Spinal cord (tissue), 10 donors: ENCODE data around the gene CHAF1B. TPM values are rescaled to one million over a fixed set of nuclear protein-coding genes. Genes with fewer than 3 reads are reported as not detected.

Experiments
- DNase-seq, 6 donors: peaks; one replicate each; pipeline versions ENCODE4 v3.0.0 to v3.0.0-alpha.2; 2013 to 2015; ENCODE audit warnings: low spot score in 6 of 6, low read depth in 4 of 6
- H3K27ac ChIP-seq: one replicate; pipeline ENCODE4 v1.5.1; 2013; ENCODE audit warnings: low read depth, low read length, control low read depth
- H3K27me3 ChIP-seq: one replicate; pipeline ENCODE4 v1.6.1; 2013; ENCODE audit warnings: low read length; ENCODE audit not compliant: control insufficient read depth, insufficient read depth
- H3K36me3 ChIP-seq: one replicate; pipeline ENCODE4 v1.6.1; 2013; ENCODE audit warnings: low read length; ENCODE audit not compliant: control insufficient read depth, insufficient read depth
- H3K4me1 ChIP-seq: one replicate; pipeline ENCODE4 v1.6.1; 2013; ENCODE audit warnings: low read length; ENCODE audit not compliant: control insufficient read depth, insufficient read depth
- H3K4me3 ChIP-seq: one replicate; pipeline ENCODE4 v1.5.1; 2013; ENCODE audit warnings: low read depth, low read length, control low read depth
- H3K9me3 ChIP-seq: one replicate; pipeline ENCODE4 v1.6.1; 2013; ENCODE audit warnings: low read length; ENCODE audit not compliant: control insufficient read depth, insufficient read depth
- WGBS: methylation state at CpG from one replicate; pipeline ENCODE4 v1.1.5; 2013; ENCODE audit warnings: missing lambda C conversion rate; ENCODE audit not compliant: insufficient coverage; 5-methylcytosine and 5-hydroxymethylcytosine counted together
- polyA plus RNA-seq, 2 donors: library from polyadenylated mRNA; unstranded; fragments of 120-200 nt; gene quantifications; one replicate each; pipeline ENCODE4 v1.2.1, GENCODE V29; 2013; ENCODE audit not compliant: insufficient read length in 2 of 2
- small RNA-seq: library from RNA; depleted of rRNA; stranded (forward); fragments of <200 nt; gene quantifications from one replicate; pipeline ENCODE3, GENCODE V24; 2014; ENCODE audit warnings: low replicate concordance
- total RNA-seq, 2 donors: library from RNA; depleted of rRNA in 1 of 2; stranded (reverse); fragments of 120-200 nt in 1 of 2; fragments of >200 nt in 1 of 2; gene quantifications; one replicate each; pipeline versions ENCODE4 v1.2.3 to v1.2.4, GENCODE V29; 2013 to 2014
- donor health status: healthy.

The CHAF1B gene
- total and polyA plus RNA-seq, 4 donors: 2.6 to 6.9 (median 4.8) TPM

DNA sequence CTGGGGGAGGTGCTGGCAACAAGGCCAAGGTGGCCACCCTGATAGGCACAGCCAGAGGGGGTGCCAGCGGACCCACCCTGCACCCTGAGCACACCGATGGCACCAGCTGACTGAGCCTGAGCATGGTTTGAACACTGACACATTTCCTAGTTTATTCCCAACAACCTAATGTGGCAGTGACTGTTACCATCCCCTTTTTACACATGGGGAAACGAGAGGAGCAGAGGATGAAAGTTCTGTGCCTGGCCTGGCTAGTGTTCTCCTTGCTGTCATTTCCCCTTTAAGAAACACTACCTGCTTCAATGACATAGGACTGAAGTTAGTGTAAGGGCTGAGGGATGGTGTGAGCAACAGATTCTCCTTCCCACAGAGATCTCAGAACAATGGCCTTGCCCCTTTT lies 79.4 kb downstream of the CHAF1B start:
- Histone ChIP-seq H3K27me3 (peaks cover 3% of the 10 kb centered on the region), H3K4me1 (no peaks in the 10 kb centered on the region), H3K9me3 (no peaks in the 10 kb centered on the region), H3K36me3 (no peaks in the 10 kb centered on the region), H3K27ac (no peak overlapping the region), H3K4me3 (no peak overlapping the region)
- whole genome bisulfite sequencing: 70% methylated on average over 2 of the region's 3 CpGs
- DNase-seq: no peak

DNA sequence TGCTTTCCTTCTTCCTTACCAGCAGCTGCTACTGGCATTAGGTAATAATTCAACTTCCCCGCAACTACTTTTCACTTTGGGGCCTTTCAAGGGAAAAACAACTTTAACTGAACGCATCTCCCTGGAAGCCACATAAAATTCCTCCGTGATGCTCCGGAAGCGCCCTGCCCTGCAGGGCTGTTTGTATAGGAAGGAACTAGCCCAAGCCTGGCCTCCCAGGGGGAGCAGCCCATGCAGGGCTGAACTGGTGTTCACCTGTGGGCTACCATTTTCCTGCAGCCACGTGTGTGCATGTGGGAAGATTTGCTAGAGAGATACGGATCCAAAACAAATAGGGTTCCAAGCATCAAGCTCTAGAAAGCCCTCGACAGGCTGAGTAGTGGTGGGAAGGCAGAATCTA lies 80.3 kb downstream of the CHAF1B start:
- 47% methylated on average over 3 of the region's 8 CpGs for whole genome bisulfite sequencing
- no peak for DNase-seq
- no peak overlapping the region for H3K4me3 ChIP-seq
- no peak overlapping the region for H3K27ac ChIP-seq
- no peaks in the 10 kb centered on the region for H3K4me1 ChIP-seq
- H3K27me3 ChIP-seq: peaks cover 3% of the 10 kb centered on the region
- no peaks in the 10 kb centered on the region for H3K9me3 ChIP-seq
- H3K36me3 ChIP-seq: no peaks in the 10 kb centered on the region

DNA sequence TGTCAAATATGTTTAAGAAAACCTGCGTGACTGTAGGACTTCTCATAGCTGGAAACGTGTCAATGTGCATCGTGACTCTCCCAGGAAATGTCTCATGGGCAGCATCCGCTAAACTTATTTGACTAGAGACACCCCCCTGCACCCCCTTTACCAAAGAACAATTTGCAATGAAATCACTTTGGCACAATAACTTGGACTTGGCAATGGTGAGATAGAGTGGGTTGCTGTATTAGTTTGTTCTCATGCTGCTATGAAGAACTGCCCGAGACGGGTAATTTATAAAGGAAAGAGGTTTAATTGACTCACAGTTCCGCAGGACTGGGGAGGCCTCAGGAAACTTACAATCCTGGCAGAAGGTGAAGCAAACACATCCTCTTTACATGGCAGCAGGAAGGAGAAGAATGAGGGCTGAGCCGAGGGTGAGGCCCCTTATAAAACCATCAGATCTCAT lies 80.9 kb downstream of the CHAF1B start:
- Histone ChIP-seq H3K36me3 (no peaks in the 10 kb centered on the region), H3K4me1 (no peaks in the 10 kb centered on the region), H3K27me3 (peaks cover 3% of the 10 kb centered on the region), H3K9me3 (no peaks in the 10 kb centered on the region), H3K4me3 (no peak overlapping the region), H3K27ac (no peak overlapping the region)
- no peak for DNase-seq
- WGBS: 84% methylated on average over 3 of the region's 8 CpGs

Small RNA genes lying within 50 kb of the gene (small RNA-seq; reads per million reads assigned to genes)
- gene ATP5MFP1: not detected

Other genes starting within 250 kb of the CHAF1B start
- gene DOP1B, start 228.6 kb upstream of the CHAF1B start, total RNA-seq: 10 to 100 TPM in 1 of 2 donors, 1 to 10 TPM in 1; 7.8 to 20.3 TPM
- gene DOP1B, start 228.6 kb upstream of the CHAF1B start, polyA plus RNA-seq: 10 to 100 TPM; 15.6 to 17.5 TPM
- 10 to 100 TPM; 45.3 to 78.9 TPM for gene MORC3, start 65.2 kb upstream of the CHAF1B start, total RNA-seq
- gene MORC3, start 65.2 kb upstream of the CHAF1B start, polyA plus RNA-seq: 10 to 100 TPM; 27.9 to 29.4 TPM
- gene CLDN14, start 94.7 kb downstream of the CHAF1B start, total RNA-seq: not detected
- gene CLDN14, start 94.7 kb downstream of the CHAF1B start, polyA plus RNA-seq: under 1 TPM; 0.29 to 0.56 TPM